ENCODE measurements around the gene PTPN3. TPM values are rescaled to one million over a fixed set of nuclear protein-coding genes. Genes with fewer than 3 reads are reported as not detected.

Gene PTPN3
- total RNA-seq, 1 donor from 2014 or later: 6.8 TPM

GRCh38 chr9:109354190-109354589 lies 143.9 kb downstream of the PTPN3 start:
- TF ChIP-seq CTCF (IDR thresholded peaks at IDR 0.05; ENCODE audit: unreplicated experiment): no peak
- no peaks in the 10 kb centered on the region for H3K36me3 Mint-ChIP-seq
- no peak for DNase-seq (ENCODE audit: low spot score in 2 of 2, unreplicated experiment in 2 of 2)
- no peaks in the 10 kb centered on the region for H3K9me3 Mint-ChIP-seq
- no peak overlapping the region for H3K4me3 Mint-ChIP-seq
- no peak overlapping the region for H3K27ac Mint-ChIP-seq
- peaks cover under 1% of the 10 kb centered on the region for H3K4me1 Mint-ChIP-seq
- H3K27me3 Mint-ChIP-seq (ENCODE audit: low read depth): peaks cover 2% of the 10 kb centered on the region

- Mint-ChIP-seq H3K4me1 (peaks cover 3% of the 10 kb centered on the region), H3K4me3 (no peak overlapping the region), H3K27me3 (ENCODE audit: low read depth) (no peaks in the 10 kb centered on the region), H3K9me3 (no peaks in the 10 kb centered on the region), H3K36me3 (no peaks in the 10 kb centered on the region), H3K27ac (no peak overlapping the region)
- no peak for TF ChIP-seq CTCF (IDR thresholded peaks at IDR 0.05; ENCODE audit: unreplicated experiment)
- no peak for DNase-seq (ENCODE audit: low spot score in 2 of 2, unreplicated experiment in 2 of 2)
Observed at GRCh38 chr9:109351032-109351431, 147.1 kb downstream of the PTPN3 start.

GRCh38 chr9:109349421-109349846 lies 148.7 kb downstream of the PTPN3 start:
- TF ChIP-seq CTCF (IDR thresholded peaks at IDR 0.05; ENCODE audit: unreplicated experiment): no peak
- Mint-ChIP-seq H3K9me3 (no peaks in the 10 kb centered on the region), H3K27ac (no peak overlapping the region), H3K4me1 (peaks cover 13% of the 10 kb centered on the region), H3K27me3 (ENCODE audit: low read depth) (no peaks in the 10 kb centered on the region), H3K4me3 (no peak overlapping the region), H3K36me3 (no peaks in the 10 kb centered on the region)
- DNase-seq (ENCODE audit: low spot score in 2 of 2, unreplicated experiment in 2 of 2): no peak

- no peak for DNase-seq (ENCODE audit: low spot score in 2 of 2, unreplicated experiment in 2 of 2)
Observed at GRCh38 chr9:109346904-109347303, 151.2 kb downstream of the PTPN3 start.

GRCh38 chr9:109344866-109345265 lies 153.2 kb downstream of the PTPN3 start:
- Mint-ChIP-seq H3K4me1 (peaks cover 21% of the 10 kb centered on the region), H3K4me3 (no peak overlapping the region), H3K9me3 (no peaks in the 10 kb centered on the region), H3K36me3 (no peaks in the 10 kb centered on the region), H3K27ac (peak overlapping the region; percentile 91), H3K27me3 (ENCODE audit: low read depth) (no peaks in the 10 kb centered on the region)
- no peak for DNase-seq (ENCODE audit: low spot score in 2 of 2, unreplicated experiment in 2 of 2)
- no peak for TF ChIP-seq CTCF (IDR thresholded peaks at IDR 0.05; ENCODE audit: unreplicated experiment)

More at GRCh38 chr9:109346904-109347303, 151.2 kb downstream of the PTPN3 start:
- no peaks in the 10 kb centered on the region for H3K36me3 Mint-ChIP-seq
- no peaks in the 10 kb centered on the region for H3K9me3 Mint-ChIP-seq
- H3K4me3 Mint-ChIP-seq: no peak overlapping the region
- H3K4me1 Mint-ChIP-seq: peaks cover 18% of the 10 kb centered on the region
- no peaks in the 10 kb centered on the region for H3K27me3 Mint-ChIP-seq (ENCODE audit: low read depth)
- TF ChIP-seq CTCF (IDR thresholded peaks at IDR 0.05; ENCODE audit: unreplicated experiment): no peak
- H3K27ac Mint-ChIP-seq: peak overlapping the region; percentile 3

GRCh38 chr9:109342878-109343277 lies 155.2 kb downstream of the PTPN3 start:
- Mint-ChIP-seq H3K27me3 (ENCODE audit: low read depth) (no peaks in the 10 kb centered on the region), H3K4me1 (peaks cover 19% of the 10 kb centered on the region), H3K4me3 (no peak overlapping the region), H3K9me3 (no peaks in the 10 kb centered on the region), H3K27ac (no peak overlapping the region), H3K36me3 (no peaks in the 10 kb centered on the region)
- TF ChIP-seq CTCF (IDR thresholded peaks at IDR 0.05; ENCODE audit: unreplicated experiment): no peak
- no peak for DNase-seq (ENCODE audit: low spot score in 2 of 2, unreplicated experiment in 2 of 2)

All from mesothelial cell of epicardium (in vitro differentiated cells).